Neural progenitor cell (in vitro differentiated cells): ENCODE results near the gene AEBP2. TPM values are rescaled to one million over a fixed set of nuclear protein-coding genes. Genes with fewer than 3 reads are reported as not detected.
"Not testable (repeated sequence)": the region's sequence is repeated elsewhere in the genome, so short reads cannot be mapped to it uniquely, and the experiment has no call there.

Source experiments
- DNase-seq: peaks from one replicate; pipeline ENCODE4 v3.0.0-alpha.2; 2016; ENCODE audit warnings: low spot score
- H2AFZ ChIP-seq: fragments of 200-600 bp; sonication (generic); replicated peaks from 2 replicates; pipeline ENCODE4 v1.6.1; 2016; ENCODE audit warnings: antibody characterized with exemption
- H3F3A ChIP-seq: fragments of 200-600 bp; sonication (generic); 2 replicates; pipeline ENCODE4 v1.6.1; 2016; ENCODE audit warnings: antibody characterized with exemption, low read depth
- H3K27ac ChIP-seq: fragments of 200-600 bp; sonication (generic); 2 replicates; pipeline ENCODE4 v1.5.1; 2016; ENCODE audit warnings: mild to moderate bottlenecking
- H3K27me3 ChIP-seq: fragments of 200-600 bp; sonication (generic); 2 replicates; pipeline ENCODE4 v1.6.1; 2016; ENCODE audit warnings: mild to moderate bottlenecking, moderate library complexity
- H3K36me3 ChIP-seq: fragments of 200-600 bp; sonication (generic); 2 replicates; pipeline ENCODE4 v1.5.1; 2016
- H3K4me1 ChIP-seq: fragments of 200-600 bp; sonication (generic); 2 replicates; pipeline ENCODE4 v1.6.1; 2016; ENCODE audit warnings: mixed run types
- H3K4me2 ChIP-seq: fragments of 200-600 bp; sonication (generic); 2 replicates; pipeline ENCODE4 v1.6.1; 2016
- H3K4me3 ChIP-seq: fragments of 200-600 bp; sonication (generic); 2 replicates; pipeline ENCODE4 v1.5.1; 2016
- H3K79me2 ChIP-seq: fragments of 200-600 bp; sonication (generic); 2 replicates; pipeline ENCODE4 v1.6.1; 2016; ENCODE audit warnings: low read depth
- H3K9ac ChIP-seq: fragments of 200-600 bp; sonication (generic); 2 replicates; pipeline ENCODE4 v1.6.1; 2016
- H3K9me3 ChIP-seq: fragments of 200-600 bp; sonication (generic); 2 replicates; pipeline ENCODE4 v1.5.1; 2016; ENCODE audit warnings: low read depth
- H4K20me1 ChIP-seq: fragments of 200-600 bp; sonication (generic); 2 replicates; pipeline ENCODE4 v1.6.1; 2016; ENCODE audit warnings: low read depth
- H3K27ac Mint-ChIP-seq: 3 replicates; pipeline ENCODE4 v1.8.0; 2021; ENCODE audit warnings: mixed read lengths
- H3K27me3 Mint-ChIP-seq: 2 replicates; pipeline ENCODE4 v1.8.0; 2022; ENCODE audit warnings: low read depth, mild to moderate bottlenecking, inconsistent platforms, moderate library complexity, mixed read lengths; ENCODE audit not compliant: insufficient read depth
- H3K36me3 Mint-ChIP-seq: 3 replicates; pipeline ENCODE4 v1.8.0; 2021; ENCODE audit warnings: mixed read lengths
- H3K4me1 Mint-ChIP-seq: 3 replicates; pipeline ENCODE4 v1.8.0; 2021; ENCODE audit warnings: mixed read lengths
- H3K4me3 Mint-ChIP-seq: 3 replicates; pipeline ENCODE4 v1.8.0; 2021; ENCODE audit warnings: mild to moderate bottlenecking, moderate library complexity, mixed read lengths
- H3K9me3 Mint-ChIP-seq: 3 replicates; pipeline ENCODE4 v1.8.0; 2020; ENCODE audit warnings: mixed read lengths
- EZH2 ChIP-seq: fragments of 200-600 bp; sonication (generic); IDR thresholded peaks from 2 replicates; pipeline ENCODE4 v1.6.1; 2017; ENCODE audit warnings: antibody characterized with exemption, mild to moderate bottlenecking, moderate library complexity
- EZH2phosphoT487 ChIP-seq: fragments of 200-600 bp; sonication (generic); IDR thresholded peaks from 2 replicates; pipeline ENCODE4 v1.6.1; 2017; ENCODE audit warnings: antibody characterized with exemption
- total RNA-seq: library from RNA; depleted of rRNA; stranded (reverse); fragments of >200 nt; gene quantifications from 2 replicates; pipeline ENCODE4 v1.2.3, GENCODE V29; 2015; ENCODE audit warnings: low replicate concordance
- TF ChIP-seq, protein P1 (sequence below): fragments of 200-600 bp; sonication (generic); IDR thresholded peaks from 2 replicates; pipeline ENCODE4 v1.5.1; 2017; ENCODE audit warnings: antibody characterized with exemption, mild to moderate bottlenecking

Gene AEBP2
- total RNA-seq, 1 donor from 2014 or later, result 34.0 TPM

DNA sequence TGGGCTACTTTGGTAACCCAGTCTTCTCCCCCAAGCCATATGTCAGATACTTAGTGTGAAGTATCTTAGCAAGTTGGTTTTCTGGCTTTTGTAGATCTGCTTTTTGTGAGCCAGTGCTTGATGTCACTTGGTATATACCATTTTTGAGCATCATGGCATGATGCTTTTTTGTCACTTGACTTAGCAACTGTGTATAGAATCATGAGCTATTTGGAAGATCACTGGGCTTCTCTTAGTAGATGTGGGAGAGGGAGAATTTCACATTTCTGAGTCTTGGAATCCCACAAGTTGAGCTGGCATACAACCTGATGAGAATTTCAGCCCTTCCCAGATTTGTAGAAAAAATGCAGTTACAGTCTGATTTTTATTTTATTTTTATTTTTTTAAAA is 24.9 kb downstream of the AEBP2 start:
- Histone ChIP-seq H3K4me1 (no peaks in the 10 kb centered on the region), H3K9ac (no peak overlapping the region), H3K9me3 (no peaks in the 10 kb centered on the region), H3K27ac (no peak overlapping the region), H2AFZ (no peak overlapping the region), H3K4me2 (no peak overlapping the region), H3K79me2 (peaks cover 97% of the 10 kb centered on the region), H3K27me3 (no peaks in the 10 kb centered on the region), H3F3A (peaks cover 3% of the 10 kb centered on the region), H3K4me3 (no peak overlapping the region), H4K20me1 (peaks cover 29% of the 10 kb centered on the region), H3K36me3 (peaks cover 9% of the 10 kb centered on the region)
- H3K4me3 Mint-ChIP-seq, result no peak overlapping the region
- TF ChIP-seq, protein P1, sequence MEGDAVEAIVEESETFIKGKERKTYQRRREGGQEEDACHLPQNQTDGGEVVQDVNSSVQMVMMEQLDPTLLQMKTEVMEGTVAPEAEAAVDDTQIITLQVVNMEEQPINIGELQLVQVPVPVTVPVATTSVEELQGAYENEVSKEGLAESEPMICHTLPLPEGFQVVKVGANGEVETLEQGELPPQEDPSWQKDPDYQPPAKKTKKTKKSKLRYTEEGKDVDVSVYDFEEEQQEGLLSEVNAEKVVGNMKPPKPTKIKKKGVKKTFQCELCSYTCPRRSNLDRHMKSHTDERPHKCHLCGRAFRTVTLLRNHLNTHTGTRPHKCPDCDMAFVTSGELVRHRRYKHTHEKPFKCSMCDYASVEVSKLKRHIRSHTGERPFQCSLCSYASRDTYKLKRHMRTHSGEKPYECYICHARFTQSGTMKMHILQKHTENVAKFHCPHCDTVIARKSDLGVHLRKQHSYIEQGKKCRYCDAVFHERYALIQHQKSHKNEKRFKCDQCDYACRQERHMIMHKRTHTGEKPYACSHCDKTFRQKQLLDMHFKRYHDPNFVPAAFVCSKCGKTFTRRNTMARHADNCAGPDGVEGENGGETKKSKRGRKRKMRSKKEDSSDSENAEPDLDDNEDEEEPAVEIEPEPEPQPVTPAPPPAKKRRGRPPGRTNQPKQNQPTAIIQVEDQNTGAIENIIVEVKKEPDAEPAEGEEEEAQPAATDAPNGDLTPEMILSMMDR, result no peak
- no peak for TF ChIP-seq EZH2phosphoT487
- TF ChIP-seq EZH2, result no peak
- H3K9me3 Mint-ChIP-seq, result no peaks in the 10 kb centered on the region
- peaks cover 5% of the 10 kb centered on the region for H3K27me3 Mint-ChIP-seq
- no peak overlapping the region for H3K27ac Mint-ChIP-seq
- H3K36me3 Mint-ChIP-seq, result peaks cover 44% of the 10 kb centered on the region
- H3K4me1 Mint-ChIP-seq, result no peaks in the 10 kb centered on the region
- no peak for DNase-seq

DNA sequence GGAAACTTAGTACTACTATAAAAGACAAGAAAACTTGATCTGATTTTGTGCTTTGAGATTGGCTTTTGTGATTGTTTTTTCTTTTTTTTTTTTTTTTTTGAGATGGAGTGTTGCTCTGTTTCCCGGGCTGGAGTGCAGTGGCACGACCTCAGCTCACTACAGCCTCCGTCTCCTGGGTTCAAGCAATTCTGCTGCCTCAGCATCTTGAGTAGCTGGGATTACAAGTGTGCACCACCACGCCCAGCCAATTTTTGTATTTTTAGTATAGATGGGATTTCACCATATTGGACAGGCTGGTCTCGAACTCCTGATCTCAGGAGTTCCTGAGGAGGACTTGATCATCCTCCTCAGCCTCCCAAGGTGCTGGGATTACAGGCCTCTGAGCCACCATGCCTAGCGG is 26.4 kb downstream of the AEBP2 start:
- peaks cover 48% of the 10 kb centered on the region for H3K36me3 Mint-ChIP-seq

DNA sequence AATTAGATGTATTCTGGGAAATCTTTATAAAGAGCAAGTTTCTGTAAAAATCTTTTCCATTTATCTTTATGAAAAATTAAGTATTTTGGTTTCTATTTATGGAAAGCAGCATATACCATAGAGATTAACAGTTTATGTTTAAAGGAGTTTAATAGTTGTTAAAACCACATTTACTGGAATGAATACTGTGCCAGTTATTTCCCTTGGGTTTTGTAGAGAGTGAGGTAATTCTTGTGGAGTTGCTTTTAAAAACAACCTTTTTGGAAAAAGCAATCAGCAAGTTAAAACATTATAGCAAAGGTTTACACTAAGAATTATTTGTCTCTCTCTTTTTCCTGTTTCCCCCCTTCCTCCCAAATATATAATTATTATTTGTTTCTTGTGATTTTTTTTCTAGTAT is 34.9 kb downstream of the AEBP2 start:
- no peak overlapping the region for H3K4me3 ChIP-seq
- peaks cover 99% of the 10 kb centered on the region for H3K79me2 ChIP-seq
- no peak for DNase-seq
- Mint-ChIP-seq H3K27ac (no peak overlapping the region), H3K4me3 (no peak overlapping the region), H3K36me3 (peaks cover 66% of the 10 kb centered on the region), H3K27me3 (no peaks in the 10 kb centered on the region), H3K4me1 (no peaks in the 10 kb centered on the region), H3K9me3 (peaks cover 39% of the 10 kb centered on the region)
- H3K27me3 ChIP-seq, result no peaks in the 10 kb centered on the region
- no peak overlapping the region for H2AFZ ChIP-seq
- H3K9ac ChIP-seq, result no peak overlapping the region
- TF ChIP-seq, protein P1, result no peak
- TF ChIP-seq EZH2, result no peak
- TF ChIP-seq EZH2phosphoT487, result no peak
- H3K36me3 ChIP-seq, result peaks cover 17% of the 10 kb centered on the region
- no peak overlapping the region for H3K4me2 ChIP-seq
- peaks cover 18% of the 10 kb centered on the region for H4K20me1 ChIP-seq
- H3F3A ChIP-seq, result peaks cover 4% of the 10 kb centered on the region
- no peaks in the 10 kb centered on the region for H3K4me1 ChIP-seq
- H3K9me3 ChIP-seq, result no peaks in the 10 kb centered on the region
- H3K27ac ChIP-seq, result no peak overlapping the region

More for the DNA sequence above, 26.4 kb downstream of the AEBP2 start:
- H3K9me3 Mint-ChIP-seq, result no peaks in the 10 kb centered on the region
- DNase-seq, result no peak
- H3K4me3 Mint-ChIP-seq, result no peak overlapping the region
- peaks cover 2% of the 10 kb centered on the region for H3K27me3 Mint-ChIP-seq
- peaks cover 97% of the 10 kb centered on the region for H3K79me2 ChIP-seq
- no peak for TF ChIP-seq EZH2
- TF ChIP-seq EZH2phosphoT487, result no peak
- TF ChIP-seq, protein P1, result no peak
- H2AFZ ChIP-seq, result no peak overlapping the region
- no peak overlapping the region for H3K4me2 ChIP-seq
- peak overlapping the region; percentile 27 for H3K27ac ChIP-seq
- H3K4me1 Mint-ChIP-seq, result no peaks in the 10 kb centered on the region
- H3K27me3 ChIP-seq, result no peaks in the 10 kb centered on the region
- no peak overlapping the region for H3K27ac Mint-ChIP-seq
- peaks cover 9% of the 10 kb centered on the region for H3K36me3 ChIP-seq
- peaks cover 22% of the 10 kb centered on the region for H4K20me1 ChIP-seq
- no peak overlapping the region for H3K4me3 ChIP-seq
- no peaks in the 10 kb centered on the region for H3K4me1 ChIP-seq
- no peaks in the 10 kb centered on the region for H3K9me3 ChIP-seq
- H3F3A ChIP-seq, result peaks cover 3% of the 10 kb centered on the region
- no peak overlapping the region for H3K9ac ChIP-seq

DNA sequence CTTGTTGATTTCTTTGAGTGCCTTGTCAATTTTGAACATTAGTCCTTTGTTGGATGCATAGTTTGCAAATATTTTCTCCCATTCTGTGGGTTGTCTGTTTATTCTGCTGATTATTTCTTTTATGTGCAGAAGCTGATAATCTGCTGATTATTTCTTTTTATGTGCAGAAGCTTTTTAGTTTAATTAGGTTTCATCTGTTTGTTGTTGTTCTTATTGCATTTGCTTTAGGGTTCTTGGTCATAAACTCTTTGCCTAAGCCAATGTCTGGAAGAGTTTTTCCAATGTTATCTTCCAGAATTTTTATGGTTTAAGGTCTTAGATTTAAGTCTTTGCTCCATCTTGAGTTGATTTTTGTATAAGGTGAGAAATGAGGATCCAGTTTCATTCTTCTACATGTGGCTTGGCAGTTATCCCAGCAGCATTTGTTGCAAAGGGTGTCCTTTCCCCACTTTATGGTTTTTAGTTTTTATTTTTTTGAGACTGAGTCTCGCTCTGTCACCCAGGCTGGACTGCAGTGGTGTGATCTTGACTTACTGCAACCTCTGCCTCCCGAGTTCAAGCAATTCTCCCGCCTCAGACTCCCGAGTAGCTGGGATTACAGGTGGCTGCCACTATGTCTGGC is 36.7 kb downstream of the AEBP2 start:
- not testable (repeated sequence) for H3F3A ChIP-seq, H3K4me1 ChIP-seq, H2AFZ ChIP-seq, DNase-seq, H3K27me3 Mint-ChIP-seq, H3K4me3 ChIP-seq, H3K4me1 Mint-ChIP-seq, H3K27me3 ChIP-seq, H3K9ac ChIP-seq, H3K4me2 ChIP-seq, H3K27ac ChIP-seq, H3K4me3 Mint-ChIP-seq, H3K27ac Mint-ChIP-seq, H3K9me3 ChIP-seq
- peaks cover 14% of the 10 kb centered on the region for H4K20me1 ChIP-seq
- peaks cover 99% of the 10 kb centered on the region for H3K79me2 ChIP-seq
- H3K36me3 Mint-ChIP-seq, result peaks cover 77% of the 10 kb centered on the region
- H3K9me3 Mint-ChIP-seq, result peaks cover 53% of the 10 kb centered on the region
- H3K36me3 ChIP-seq, result peaks cover 20% of the 10 kb centered on the region
